GM12872 (cell line): ENCODE measurements around the gene ZFP28.

Experiments
- TF ChIP-seq, protein P1 (sequence below): IDR thresholded peaks from 3 replicates; pipeline ENCODE4 v1.5.1; 2011; ENCODE audit warnings: low read depth, mild to moderate bottlenecking, low read length, moderate library complexity; ENCODE audit not compliant: insufficient read depth

Gene ZFP28

DNA sequence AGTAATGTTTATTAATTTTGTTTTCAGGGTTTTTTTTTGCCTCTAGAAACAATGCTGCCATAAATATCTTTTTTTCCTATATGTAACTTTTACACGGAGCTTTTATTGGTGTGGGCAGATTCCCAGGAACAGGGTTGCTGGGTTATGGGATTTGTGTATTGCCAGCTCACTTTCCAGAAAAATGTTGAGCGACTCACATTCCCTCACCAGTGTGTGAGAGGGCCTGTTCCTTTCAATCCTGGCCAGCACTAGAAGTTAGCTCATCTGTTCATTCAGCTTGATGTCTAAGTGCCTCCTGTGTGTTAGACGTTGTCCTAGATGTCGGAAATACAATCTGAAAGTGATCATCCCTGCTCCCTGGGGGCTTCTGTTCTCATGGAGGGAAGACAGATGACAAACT, 58.9 kb downstream of the ZFP28 start:
- TF ChIP-seq, protein P1, sequence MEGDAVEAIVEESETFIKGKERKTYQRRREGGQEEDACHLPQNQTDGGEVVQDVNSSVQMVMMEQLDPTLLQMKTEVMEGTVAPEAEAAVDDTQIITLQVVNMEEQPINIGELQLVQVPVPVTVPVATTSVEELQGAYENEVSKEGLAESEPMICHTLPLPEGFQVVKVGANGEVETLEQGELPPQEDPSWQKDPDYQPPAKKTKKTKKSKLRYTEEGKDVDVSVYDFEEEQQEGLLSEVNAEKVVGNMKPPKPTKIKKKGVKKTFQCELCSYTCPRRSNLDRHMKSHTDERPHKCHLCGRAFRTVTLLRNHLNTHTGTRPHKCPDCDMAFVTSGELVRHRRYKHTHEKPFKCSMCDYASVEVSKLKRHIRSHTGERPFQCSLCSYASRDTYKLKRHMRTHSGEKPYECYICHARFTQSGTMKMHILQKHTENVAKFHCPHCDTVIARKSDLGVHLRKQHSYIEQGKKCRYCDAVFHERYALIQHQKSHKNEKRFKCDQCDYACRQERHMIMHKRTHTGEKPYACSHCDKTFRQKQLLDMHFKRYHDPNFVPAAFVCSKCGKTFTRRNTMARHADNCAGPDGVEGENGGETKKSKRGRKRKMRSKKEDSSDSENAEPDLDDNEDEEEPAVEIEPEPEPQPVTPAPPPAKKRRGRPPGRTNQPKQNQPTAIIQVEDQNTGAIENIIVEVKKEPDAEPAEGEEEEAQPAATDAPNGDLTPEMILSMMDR, result no peak

DNA sequence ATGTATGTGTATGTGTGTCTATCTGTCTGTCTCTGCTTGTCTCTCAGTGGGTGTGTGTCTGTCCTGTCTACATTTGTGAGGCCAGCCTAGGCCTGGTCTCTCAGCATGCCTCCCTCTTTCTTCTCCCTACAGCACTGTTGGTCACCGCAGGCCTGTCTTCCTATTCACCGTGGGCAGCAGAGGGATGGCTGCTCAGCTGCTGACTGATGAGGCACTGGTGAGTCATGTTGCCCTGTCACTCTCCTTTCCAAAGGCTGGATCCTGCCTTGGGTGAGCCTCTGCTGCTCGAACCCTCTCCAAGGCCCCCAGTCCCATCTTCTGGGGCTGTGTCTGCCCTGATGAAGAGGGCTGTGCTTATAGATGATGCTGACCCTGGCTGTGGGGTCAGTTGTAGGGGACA, 62.6 kb downstream of the ZFP28 start:
- TF ChIP-seq, protein P1, result no peak

DNA sequence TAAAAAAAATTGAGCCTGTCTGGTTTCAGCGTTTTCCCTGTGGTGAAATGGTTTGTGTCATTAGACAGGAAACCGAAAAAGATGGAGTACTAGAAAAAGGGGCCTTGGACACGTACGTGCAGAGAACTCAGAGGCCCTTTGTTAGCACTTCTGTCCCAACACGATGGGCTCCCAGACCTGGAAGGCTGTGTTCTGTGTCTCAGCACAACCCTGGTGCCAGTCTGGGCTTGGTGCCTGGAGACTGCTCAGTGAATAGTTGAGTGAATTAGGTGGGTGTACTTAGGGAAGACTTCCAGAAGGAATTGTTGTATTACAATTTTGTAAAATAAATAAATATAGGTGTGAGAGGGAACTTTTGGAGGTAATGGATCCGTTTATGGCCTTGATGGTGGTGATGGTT, 65.1 kb downstream of the ZFP28 start:
- TF ChIP-seq, protein P1, result no peak
